Islet of Langerhans (tissue), 1 donor: ENCODE results near the gene PPT1.
"Not testable (repeated sequence)": the region's sequence is repeated elsewhere in the genome, so short reads cannot be mapped to it uniquely, and the experiment has no call there.

ENCODE experiments used
- FAIRE-seq: peaks from one replicate; lab custom pipeline; 2011; peaks lifted over from hg19 to GRCh38; lab: Jason Lieb, UNC

Gene PPT1

GRCh38 chr1:40053138-40053887 is 43.7 kb downstream of the PPT1 start:
- no peak for FAIRE-seq

GRCh38 chr1:40050863-40051262 is 46.2 kb downstream of the PPT1 start:
- no peak for FAIRE-seq

- no peak for FAIRE-seq
Measured at GRCh38 chr1:40049725-40050124, 47.3 kb downstream of the PPT1 start.

- no peak for FAIRE-seq
Measured at GRCh38 chr1:40047769-40048168, 49.3 kb downstream of the PPT1 start.

GRCh38 chr1:40047276-40047675 is 49.8 kb downstream of the PPT1 start:
- FAIRE-seq: no peak

- FAIRE-seq: no peak
Measured at GRCh38 chr1:40045766-40046165, 51.3 kb downstream of the PPT1 start.

- FAIRE-seq: no peak
Measured at GRCh38 chr1:40045182-40045581, 51.9 kb downstream of the PPT1 start.

GRCh38 chr1:40044110-40044509 is 52.9 kb downstream of the PPT1 start:
- FAIRE-seq: no peak

GRCh38 chr1:40042341-40042740 is 54.7 kb downstream of the PPT1 start:
- FAIRE-seq: no peak

- FAIRE-seq: no peak
Measured at GRCh38 chr1:40041466-40041838, 55.6 kb downstream of the PPT1 start.

GRCh38 chr1:40040511-40041465 is 56.3 kb downstream of the PPT1 start, which contains the start of gene CAP1:
Gene CAP1 (plus strand): TSS chr1:40040729. CDS start chr1:40059347, 18,618 bp downstream.
- FAIRE-seq: no peak

GRCh38 chr1:40039757-40040510 is 57.1 kb downstream of the PPT1 start:
- no peak for FAIRE-seq

- peak; percentile 55 for FAIRE-seq
Measured at GRCh38 chr1:40039245-40039756, 57.8 kb downstream of the PPT1 start.

- FAIRE-seq: no peak
Measured at GRCh38 chr1:40038697-40039096, 58.4 kb downstream of the PPT1 start.

GRCh38 chr1:40037254-40037653 is 59.8 kb downstream of the PPT1 start:
- not testable (repeated sequence) for FAIRE-seq

GRCh38 chr1:40036574-40036973 is 60.5 kb downstream of the PPT1 start:
- FAIRE-seq: no peak

- FAIRE-seq: no peak
Measured at GRCh38 chr1:40034869-40035268, 62.2 kb downstream of the PPT1 start.

- peak; percentile 53 for FAIRE-seq
Measured at GRCh38 chr1:40032240-40032891, 64.7 kb downstream of the PPT1 start.

GRCh38 chr1:40030528-40031135 is 66.4 kb downstream of the PPT1 start:
- no peak for FAIRE-seq

GRCh38 chr1:40029608-40030007 is 67.4 kb downstream of the PPT1 start:
- FAIRE-seq: no peak

- FAIRE-seq: no peak
Measured at GRCh38 chr1:40027647-40028046, 69.4 kb downstream of the PPT1 start.
